Caki2 (cell line): ENCODE results near the gene PSME3IP1. TPM values are rescaled to one million over a fixed set of nuclear protein-coding genes. Genes with fewer than 3 reads are reported as not detected.

Experiments
- DNase-seq: peaks from one replicate; pipeline ENCODE4 v3.0.0-alpha.2; 2015; ENCODE audit warnings: low read depth
- in situ Hi-C: cut with HindIII; loops from 2 replicates; pipeline ENCODE4 v1.10.0; 2016; ENCODE audit warnings: low sequenced_read_pairs, low pct_unique_long_range_greater_than_20kb, mixed read lengths
- total RNA-seq: library from RNA; depleted of rRNA; stranded (reverse); fragments of >200 nt; shearing (Covaris generic); gene quantifications from 2 replicates; pipeline ENCODE4 v1.2.3, GENCODE V29; 2014; ENCODE audit warnings: low replicate concordance; rRNA removed

PSME3IP1 gene
- total RNA-seq: 38.9 and 92.8 TPM in 2 replicates

DNA sequence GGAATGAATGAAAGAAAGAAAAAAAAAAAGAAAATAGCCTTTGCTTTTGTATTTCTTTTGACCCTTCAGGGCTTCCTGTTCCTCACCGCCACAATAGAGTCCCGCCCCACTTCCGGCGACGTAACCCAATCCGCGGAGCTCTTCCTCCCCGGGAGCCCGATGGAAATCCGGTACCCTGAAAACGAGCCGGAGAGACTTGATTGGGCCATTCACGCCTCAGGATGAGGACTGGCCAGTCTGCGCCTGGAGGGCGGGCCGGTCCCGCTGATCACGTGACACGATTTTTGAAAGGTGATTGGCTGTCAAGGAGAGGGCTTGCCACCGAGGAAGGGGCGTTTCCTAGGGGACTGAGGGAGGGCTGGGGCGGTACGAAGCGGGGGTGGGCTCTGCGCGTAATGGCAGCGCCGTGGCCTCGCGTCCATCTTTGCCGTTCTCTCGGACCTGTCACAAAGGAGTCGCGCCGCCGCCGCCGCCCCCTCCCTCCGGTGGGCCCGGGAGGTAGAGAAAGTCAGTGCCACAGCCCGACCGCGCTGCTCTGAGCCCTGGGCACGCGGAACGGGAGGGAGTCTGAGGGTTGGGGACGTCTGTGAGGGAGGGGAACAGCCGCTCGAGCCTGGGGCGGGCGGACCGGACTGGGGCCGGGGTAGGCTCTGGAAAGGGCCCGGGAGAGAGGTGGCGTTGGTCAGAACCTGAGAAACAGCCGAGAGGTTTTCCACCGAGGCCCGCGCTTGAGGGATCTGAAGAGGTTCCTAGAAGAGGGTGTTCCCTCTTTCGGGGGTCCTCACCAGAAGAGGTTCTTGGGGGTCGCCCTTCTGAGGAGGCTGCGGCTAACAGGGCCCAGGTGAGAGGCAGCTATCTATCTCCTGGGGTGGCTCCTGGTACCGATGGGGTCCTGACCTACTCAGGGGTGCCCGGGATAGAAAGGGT, at the start of gene PSME3IP1, which contains the start of gene RSPRY1:
TSS of gene PSME3IP1 (minus strand) at position 95 of the 927 bp plus-strand sequence. CDS start 12,185 bp downstream, outside the sequence.
TSS of gene RSPRY1 (plus strand) at position 385 of the 927 bp plus-strand sequence. CDS start 18,330 bp downstream, outside the sequence.
- in situ Hi-C loops: no loop called here
- DNase-seq: peak; percentile 99

GRCh38 chr16:57235128-57236021, 49.5 kb upstream of the PSME3IP1 start:
- in situ Hi-C loops: no loop called here
- DNase-seq: peak; percentile 41

DNA sequence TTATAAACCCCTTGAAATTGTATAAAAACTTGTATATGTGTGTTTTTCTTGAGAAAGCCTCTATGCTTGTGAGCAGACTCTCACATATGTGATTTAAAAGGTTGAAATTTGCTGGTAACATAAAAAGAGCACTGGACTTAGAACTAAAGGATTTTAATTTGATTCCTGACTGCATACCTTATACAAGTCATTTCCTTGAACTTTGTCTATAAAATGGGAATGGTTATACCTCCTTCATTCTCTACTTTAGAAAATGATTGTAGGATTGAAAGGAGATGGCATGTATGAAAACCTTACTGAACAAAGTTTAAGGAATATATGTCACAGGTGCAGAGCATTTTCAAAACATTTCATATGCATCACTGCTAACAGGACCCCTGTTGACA, 48.9 kb upstream of the PSME3IP1 start:
- in situ Hi-C loops: no loop called here
- no peak for DNase-seq

DNA sequence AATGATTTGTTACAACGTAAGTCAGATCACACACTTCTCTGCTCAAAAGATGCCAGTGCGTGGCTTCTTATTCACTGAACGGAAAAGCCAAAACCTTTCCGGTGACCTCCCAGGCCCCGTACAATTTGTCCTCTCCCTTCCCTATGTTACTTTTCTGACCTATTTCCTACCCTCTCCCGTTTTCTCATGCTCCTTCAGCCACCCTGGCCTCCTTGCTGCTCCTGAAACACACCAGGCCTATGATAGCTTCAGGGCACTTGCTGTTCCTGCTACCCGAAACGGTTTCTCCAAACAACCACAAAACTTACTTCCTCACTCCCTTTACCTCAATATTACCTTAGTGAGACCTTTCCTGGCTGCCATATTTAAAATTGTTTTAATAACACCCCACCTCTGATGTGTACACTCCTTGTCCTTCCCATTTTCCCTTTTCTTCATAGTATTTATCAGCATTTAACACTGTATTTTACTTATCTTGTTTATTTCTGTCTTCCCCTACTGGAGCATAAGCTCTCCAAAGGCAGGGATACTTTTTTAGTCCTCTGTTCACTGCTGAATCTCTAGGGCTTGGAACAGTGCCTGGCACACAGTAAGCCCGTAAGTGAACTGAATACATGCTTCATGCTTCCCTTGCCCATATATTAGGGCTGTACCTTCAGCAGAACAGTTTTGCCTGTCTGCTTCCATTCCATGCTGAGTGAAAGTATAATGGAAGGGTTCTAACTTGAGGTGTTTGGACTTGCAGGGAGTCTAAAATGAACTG, 48.3 kb upstream of the PSME3IP1 start:
- in situ Hi-C loops: no loop called here
- no peak for DNase-seq

DNA sequence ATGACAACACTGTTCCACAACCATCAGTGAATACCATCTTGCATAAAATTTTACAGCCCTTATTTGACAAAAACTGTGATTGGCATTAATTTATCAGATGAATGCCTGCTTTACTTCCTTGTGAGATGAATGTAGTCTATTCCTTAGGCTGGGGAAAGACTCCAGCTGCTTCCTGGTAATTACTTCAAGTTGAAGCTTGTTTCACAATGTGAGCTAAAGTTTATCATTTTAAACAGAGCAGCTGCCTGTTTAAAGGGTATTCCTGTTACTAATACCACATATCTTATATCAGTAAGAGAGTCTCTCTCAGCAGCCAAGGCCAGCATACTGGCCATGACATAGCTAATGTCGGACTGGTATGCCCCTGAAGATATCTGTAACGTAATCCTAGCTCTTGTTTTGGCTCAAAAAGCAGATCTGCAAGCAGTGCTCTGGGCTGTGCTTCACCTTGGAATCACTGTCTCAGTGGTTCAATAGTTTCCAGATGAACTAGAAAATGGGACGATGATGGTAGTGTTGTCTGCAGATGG, 46.0 kb upstream of the PSME3IP1 start:
- DNase-seq: no peak

DNA sequence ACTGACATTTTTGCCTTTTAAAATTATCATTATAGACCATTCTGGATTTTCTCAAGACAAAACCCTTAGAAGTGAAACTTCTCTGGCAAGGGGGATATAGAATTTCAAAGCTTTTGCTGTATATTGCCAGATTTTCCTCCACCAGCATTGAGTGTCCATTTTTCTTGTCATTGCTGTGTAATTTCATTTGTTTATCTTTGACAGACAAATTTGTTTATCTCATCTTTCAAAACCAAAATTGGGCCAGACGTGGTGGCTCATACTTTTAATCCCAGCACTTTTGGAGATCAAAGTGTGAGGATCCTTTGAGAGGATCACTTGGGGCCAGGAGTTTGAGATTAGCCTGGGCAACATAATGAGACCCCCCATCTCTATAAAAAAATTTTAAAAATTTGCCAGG, 43.2 kb upstream of the PSME3IP1 start:
- DNase-seq: no peak
- in situ Hi-C loops: no loop called here

More for the DNA sequence above, 46.0 kb upstream of the PSME3IP1 start:
- in situ Hi-C loops: no loop called here

- in situ Hi-C loops: no loop called here
- no peak for DNase-seq
Measured at GRCh38 chr16:57226701-57227621, 41.1 kb upstream of the PSME3IP1 start.

DNA sequence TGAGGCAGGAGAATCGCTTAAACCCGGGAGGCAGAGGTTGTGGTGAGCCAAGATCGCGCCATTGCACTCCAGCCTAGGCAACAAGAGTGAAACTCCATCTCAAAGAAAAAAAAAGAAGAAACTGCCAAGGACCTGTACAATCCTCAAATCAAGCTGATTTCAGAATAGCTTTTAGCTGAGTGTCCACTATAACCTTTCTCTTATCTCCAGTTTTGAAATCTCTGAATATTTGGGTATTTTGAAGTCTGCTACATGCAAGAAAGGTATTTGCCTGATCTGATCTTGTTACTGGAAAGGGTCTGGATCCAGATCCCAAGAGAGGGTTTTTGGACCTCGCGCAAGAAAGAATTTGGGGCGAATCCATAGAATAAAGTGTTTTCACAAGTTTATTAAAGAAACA, 40.1 kb upstream of the PSME3IP1 start:
- DNase-seq: no peak
- in situ Hi-C loops: no loop called here

DNA sequence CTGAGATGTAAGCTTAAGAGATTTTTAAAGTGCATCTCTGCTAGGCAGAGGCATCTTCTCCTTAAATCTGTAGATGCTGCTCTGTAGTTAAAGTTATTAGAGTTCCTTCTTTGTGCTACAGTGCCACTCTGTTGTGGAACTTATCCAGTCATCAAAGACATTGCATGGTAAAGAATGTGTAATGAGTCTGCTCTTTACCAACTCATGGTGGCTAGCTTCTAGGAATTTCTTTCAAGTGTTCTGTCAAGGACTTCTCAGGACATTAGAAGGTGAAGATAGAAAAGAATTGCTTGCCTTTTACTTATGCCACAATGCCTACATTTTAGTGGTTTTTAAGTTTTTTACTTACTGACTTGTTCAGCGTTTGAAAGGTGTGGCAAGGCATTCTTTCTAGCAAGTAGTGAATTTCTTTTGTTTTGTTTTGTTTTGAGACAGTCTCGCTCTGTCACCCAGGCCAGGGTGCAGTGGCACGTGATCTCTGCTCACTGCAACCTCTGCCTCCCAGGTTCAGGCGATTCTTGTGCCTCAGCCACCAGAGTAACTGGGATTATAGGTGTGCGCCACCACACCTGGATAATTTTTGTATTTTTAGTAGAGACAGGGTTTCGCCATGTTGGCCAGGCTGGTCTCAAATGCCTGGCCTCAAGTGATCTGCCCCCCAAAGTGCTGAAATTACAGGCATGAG, 39.0 kb upstream of the PSME3IP1 start:
- in situ Hi-C loops: no loop called here
- DNase-seq: no peak

DNA sequence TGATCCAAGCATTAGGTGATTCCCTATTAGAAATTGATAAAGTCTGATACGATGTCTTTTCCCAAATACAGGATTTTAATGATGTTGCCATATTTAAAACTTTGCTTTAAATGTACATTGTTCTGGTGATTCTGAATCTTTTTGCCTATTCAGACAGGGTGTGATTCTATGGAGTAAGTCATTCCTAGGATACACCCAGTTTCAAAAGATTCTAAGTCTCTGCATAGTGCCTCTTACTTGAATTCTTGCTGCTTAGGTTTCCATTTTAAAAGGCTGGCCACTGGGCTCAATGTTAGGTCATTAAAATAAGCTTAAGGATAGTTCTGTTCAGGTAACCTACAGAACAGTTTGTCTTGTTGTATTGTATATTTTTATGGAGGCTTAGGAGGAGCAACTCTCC, 37.2 kb upstream of the PSME3IP1 start:
- in situ Hi-C loops: no loop called here

DNA sequence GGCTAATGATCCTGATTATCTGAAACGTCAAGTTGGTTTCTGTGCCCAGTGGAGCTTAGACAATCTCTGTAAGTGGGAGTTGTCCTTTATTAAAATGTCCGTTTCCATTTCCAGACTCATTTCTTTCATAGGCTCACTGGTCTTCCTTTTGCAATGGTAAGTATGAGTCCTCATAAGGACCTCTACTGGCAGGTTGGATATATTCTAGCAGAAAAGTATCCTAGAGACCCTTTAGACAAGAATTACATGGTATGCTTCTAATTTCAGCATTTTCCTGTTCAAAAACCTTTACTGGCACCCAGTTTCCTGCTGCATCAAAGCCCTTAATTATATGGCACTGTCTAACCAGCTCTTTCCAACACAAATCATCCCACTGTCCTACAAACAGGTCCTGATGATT, 31.1 kb upstream of the PSME3IP1 start:
- in situ Hi-C loops: no loop called here
- DNase-seq: no peak

More for the DNA sequence above, 37.2 kb upstream of the PSME3IP1 start:
- no peak for DNase-seq

DNA sequence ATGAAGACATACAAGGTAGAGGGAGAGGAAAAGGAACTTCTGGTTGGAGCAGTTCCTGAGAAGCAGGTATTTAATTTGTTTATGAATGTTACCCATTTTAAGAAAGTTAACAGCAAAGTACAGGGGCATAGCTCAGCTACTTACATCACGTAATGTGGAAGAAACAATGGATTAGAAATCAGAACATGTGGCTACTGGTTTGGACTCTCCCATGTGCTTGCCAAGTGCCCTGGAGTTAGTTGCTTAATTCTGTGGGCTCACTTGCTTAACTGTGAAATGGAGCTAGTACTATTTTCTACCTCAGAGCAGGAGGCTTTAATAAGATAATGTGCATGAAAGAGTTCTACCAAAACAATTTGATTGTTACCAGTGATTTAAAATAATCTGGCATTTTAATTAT, 27.6 kb upstream of the PSME3IP1 start:
- in situ Hi-C loops: no loop called here
- no peak for DNase-seq

DNA sequence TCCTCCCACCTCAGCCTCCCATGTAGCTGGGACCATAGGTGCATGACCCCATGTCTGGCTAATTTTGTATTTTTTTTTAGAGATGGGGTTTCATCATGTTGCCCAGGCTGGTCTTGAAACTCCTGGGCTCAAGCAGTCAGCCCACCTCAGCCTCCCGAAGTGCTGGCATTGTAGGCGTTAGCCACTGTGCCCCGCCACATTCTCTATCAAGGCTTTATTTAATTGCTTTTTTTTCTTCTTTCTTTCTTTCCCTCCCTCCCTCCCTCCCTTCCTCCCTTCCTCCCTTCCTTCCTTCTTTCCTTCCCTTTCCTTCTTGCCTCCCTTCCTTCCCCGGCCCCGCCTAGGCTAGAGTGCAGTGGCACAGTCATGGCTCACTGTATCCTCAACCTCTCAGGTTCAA, 23.9 kb upstream of the PSME3IP1 start:
- in situ Hi-C loops: no loop called here
- DNase-seq: no peak

- DNase-seq: no peak
- in situ Hi-C loops: no loop called here
Measured at GRCh38 chr16:57208926-57209325, 23.1 kb upstream of the PSME3IP1 start.

DNA sequence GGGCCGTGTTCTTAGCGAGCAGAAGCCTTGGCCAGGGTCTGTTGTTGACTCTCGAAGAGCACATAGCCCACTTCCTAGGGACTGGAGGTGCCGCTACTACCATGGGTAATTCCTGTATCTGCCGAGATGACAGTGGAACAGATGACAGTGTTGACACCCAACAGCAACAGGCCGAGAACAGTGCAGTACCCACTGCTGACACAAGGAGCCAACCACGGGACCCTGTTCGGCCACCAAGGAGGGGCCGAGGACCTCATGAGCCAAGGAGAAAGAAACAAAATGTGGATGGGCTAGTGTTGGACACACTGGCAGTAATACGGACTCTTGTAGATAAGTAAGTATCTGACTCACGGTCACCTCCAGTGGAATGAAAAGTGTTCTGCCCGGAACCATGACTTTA, 18.8 kb upstream of the PSME3IP1 start:
- in situ Hi-C loops: no loop called here
- DNase-seq: no peak

- in situ Hi-C loops: no loop called here
- no peak for DNase-seq
Measured at GRCh38 chr16:57203451-57203850, 17.6 kb upstream of the PSME3IP1 start.
